RWPE1 (cell line): ENCODE results near the gene WASL.
"Not testable (repeated sequence)": the region's sequence is repeated elsewhere in the genome, so short reads cannot be mapped to it uniquely, and the experiment has no call there.

ENCODE experiments used
- CTCF ChIA-PET: fragments of 350-600 bp; sonication (Branson Sonifier 250); formaldehyde crosslinking; extraction: SDS; loops from one replicate; lab custom pipeline; 2021; lab: Yijun Ruan, JAX
- POLR2A ChIA-PET: fragments of 400-600 bp; formaldehyde crosslinking; extraction: SDS; loops from one replicate; lab custom pipeline; 2020; ENCODE audit warnings: antibody characterized with exemption; ENCODE audit not compliant: low non-redundant PET; lab: Yijun Ruan, JAX
- DNase-seq: peaks from one replicate; pipeline ENCODE4 v3.0.0; 2012; ENCODE audit warnings: low spot score
- H3K27ac ChIP-seq: fragments of 450-650 bp; 2 replicates; pipeline ENCODE4 v1.5.1; 2017
- CTCF ChIP-seq: fragments of 450-650 bp; conservative IDR thresholded peaks from 2 replicates; pipeline ENCODE4 v1.5.1; 2017; ENCODE audit warnings: low read depth, mild to moderate bottlenecking

WASL gene

GRCh38 chr7:123744416-123744815 is 4.4 kb downstream of the WASL start:
- ChIA-PET CTCF (interaction anchor here (0.6 kb wide), 1 partner anchor 1196 kb away, joined by 3 read pairs; no protein-coding TSS in a partner anchor), POLR2A (no interaction called here)
- no peak for DNase-seq
- TF ChIP-seq CTCF = no peak
- H3K27ac ChIP-seq = no peak overlapping the region

- no peak overlapping the region for H3K27ac ChIP-seq
- CTCF ChIA-PET = no interaction called here
- DNase-seq = no peak
- TF ChIP-seq CTCF = no peak
- POLR2A ChIA-PET = no interaction called here
These were observed 6.9 kb downstream of the WASL start for GRCh38 chr7:123741940-123742339.

GRCh38 chr7:123738808-123739207 is 10.0 kb downstream of the WASL start:
- no peak overlapping the region for H3K27ac ChIP-seq
- TF ChIP-seq CTCF = no peak
- ChIA-PET CTCF (no interaction called here), POLR2A (no interaction called here)
- DNase-seq = no peak

GRCh38 chr7:123738356-123738755 is 10.4 kb downstream of the WASL start:
- no peak for TF ChIP-seq CTCF
- ChIA-PET CTCF (no interaction called here), POLR2A (no interaction called here)
- H3K27ac ChIP-seq = no peak overlapping the region
- DNase-seq = no peak

- POLR2A ChIA-PET = not testable (repeated sequence)
- CTCF ChIA-PET = interaction anchor here (0.7 kb wide), 1 partner anchor 43 kb away, joined by 3 read pairs; no protein-coding TSS in a partner anchor
These were observed 11.6 kb downstream of the WASL start for GRCh38 chr7:123737168-123737674.

GRCh38 chr7:123735539-123735938 is 13.3 kb downstream of the WASL start:
- POLR2A ChIA-PET = interaction anchor here (1.2 kb wide), 1 partner anchor 13 kb away, joined by 7 read pairs; the partner anchor contains the start of gene WASL
- TF ChIP-seq CTCF = no peak
- CTCF ChIA-PET = interaction anchor here (0.7 to 0.9 kb wide), 2 partner anchors 10 to 29 kb away, joined by 3 read pairs; no protein-coding TSS in a partner anchor
- no peak overlapping the region for H3K27ac ChIP-seq
- no peak for DNase-seq

More at GRCh38 chr7:123737168-123737674, 11.6 kb downstream of the WASL start:
- not testable (repeated sequence) for DNase-seq, H3K27ac ChIP-seq

- no peak for TF ChIP-seq CTCF
- no peak for DNase-seq
- ChIA-PET CTCF (interaction anchor here (0.9 kb wide), 1 partner anchor 11 kb away, joined by 3 read pairs; no protein-coding TSS in a partner anchor), POLR2A (interaction anchor here (1.2 kb wide), 1 partner anchor 14 kb away, joined by 7 read pairs; the partner anchor contains the start of gene WASL)
- H3K27ac ChIP-seq = no peak overlapping the region
These were observed 14.3 kb downstream of the WASL start for GRCh38 chr7:123734498-123734897.
